ENCODE measurements around the gene FREM3. TPM values are rescaled to one million over a fixed set of nuclear protein-coding genes. Genes with fewer than 3 reads are reported as not detected.

FREM3 gene
- total RNA-seq, 6 donors from 2014 or later, result 0.11 to 1.5 (median 0.30) TPM; not detected in 2

Other genes starting within 250 kb of the FREM3 start
- 10 to 100 TPM; 27.4 to 93.5 (median 58.3) TPM for gene SMARCA5, start 187.0 kb downstream of the FREM3 start, total RNA-seq
- 1 to 10 TPM in 2 of 6 donors, under 1 TPM in 3, not detected in 1; 0.89 to 1.7 (median 0.98) TPM for gene GYPE, start 204.9 kb upstream of the FREM3 start, total RNA-seq